ENCODE results near the gene SYT9.
"Not testable (repeated sequence)": the region's sequence is repeated elsewhere in the genome, so short reads cannot be mapped to it uniquely, and the experiment has no call there.

SYT9 gene

DNA sequence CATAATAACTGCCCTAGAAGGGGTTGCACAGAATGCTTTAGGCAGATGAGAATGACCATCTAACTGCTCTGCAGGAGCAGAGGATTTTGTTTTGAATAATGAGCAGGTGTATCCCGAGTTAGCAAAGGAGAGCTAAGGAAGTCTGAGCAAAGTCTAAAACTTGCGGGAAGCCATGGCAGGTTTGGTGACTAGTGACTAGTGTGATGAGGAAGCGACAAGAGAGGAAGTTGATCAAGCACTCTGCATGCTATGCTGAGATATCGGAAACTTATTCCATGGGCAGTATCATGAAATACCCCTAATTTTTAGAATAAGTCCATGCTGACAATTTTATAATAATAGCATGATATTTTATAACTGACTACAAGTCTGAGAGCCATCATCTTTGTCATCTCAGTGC, 246.5 kb downstream of the SYT9 start:
- DNase-seq (ENCODE audit: low read depth in 3 of 3, low spot score in 1 of 3) = no peak

- no peak for DNase-seq (ENCODE audit: low read depth in 3 of 3, low spot score in 1 of 3)
Measured at GRCh38 chr11:7499081-7499480, 247.4 kb downstream of the SYT9 start.

DNA sequence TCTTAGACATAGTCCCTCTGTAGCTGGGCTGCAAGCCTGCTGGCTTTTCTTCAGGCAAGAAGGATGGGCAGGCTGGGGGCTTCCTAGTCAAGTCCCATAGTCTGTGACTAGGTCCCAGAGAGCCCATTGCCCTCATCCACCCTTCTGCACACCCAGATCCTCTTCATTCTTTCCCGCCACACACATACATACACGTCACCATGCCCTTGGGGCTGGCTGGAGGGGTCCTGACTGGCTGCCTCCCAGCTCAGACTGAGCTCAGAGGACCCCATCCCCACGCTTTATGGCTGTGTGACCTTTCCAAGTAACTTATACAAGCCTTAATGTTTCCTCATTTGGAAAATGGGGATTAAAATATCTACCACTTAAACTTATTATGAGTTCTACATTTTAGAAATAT, 248.5 kb downstream of the SYT9 start:
- DNase-seq (ENCODE audit: low read depth in 3 of 3, low spot score in 1 of 3) = no peak

DNA sequence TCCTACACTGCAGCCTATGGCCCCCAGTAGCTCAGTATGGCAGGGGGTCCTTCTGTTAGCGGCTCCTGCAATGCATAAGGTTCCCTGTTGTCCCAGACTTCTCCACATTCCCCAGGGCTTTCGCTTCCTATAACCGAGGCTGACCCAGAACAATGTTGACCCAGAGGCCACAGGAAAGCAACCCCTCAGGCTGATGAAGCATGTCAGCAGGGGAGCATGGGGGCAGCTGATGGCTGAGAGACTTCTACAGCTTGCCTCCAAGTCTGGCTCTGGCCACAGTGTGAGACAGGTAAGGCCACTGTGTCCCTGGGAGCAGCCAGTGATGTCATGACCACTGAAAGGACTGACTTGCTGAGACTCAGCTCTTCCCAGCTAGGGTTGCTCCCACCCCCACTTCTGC, 249.5 kb downstream of the SYT9 start:
- DNase-seq (ENCODE audit: low read depth in 3 of 3, low spot score in 1 of 3) = no peak

DNA sequence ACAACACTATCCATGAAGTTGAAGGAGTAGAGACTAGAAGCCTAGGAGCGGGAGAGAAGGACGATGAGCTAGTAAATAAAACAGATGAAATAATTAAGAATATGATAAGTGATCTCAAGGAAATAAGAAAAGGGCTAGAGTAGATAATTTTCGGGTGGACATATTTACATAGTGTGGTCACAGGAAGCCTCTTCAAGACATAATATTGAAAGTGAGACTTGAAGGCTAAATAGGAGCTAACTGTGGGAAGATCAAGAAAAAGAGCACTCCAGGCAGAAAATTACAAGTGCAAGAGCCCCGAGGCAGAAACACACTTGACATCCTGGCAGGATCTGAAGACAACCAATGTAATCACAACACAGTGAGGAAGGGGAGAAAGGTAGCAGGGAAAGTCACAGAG, 250.2 kb downstream of the SYT9 start:
- DNase-seq (ENCODE audit: low read depth in 3 of 3, low spot score in 1 of 3) = no peak

- DNase-seq (ENCODE audit: low read depth in 3 of 3, low spot score in 1 of 3) = no peak
Measured at GRCh38 chr11:7506243-7506642, 254.5 kb downstream of the SYT9 start.

DNA sequence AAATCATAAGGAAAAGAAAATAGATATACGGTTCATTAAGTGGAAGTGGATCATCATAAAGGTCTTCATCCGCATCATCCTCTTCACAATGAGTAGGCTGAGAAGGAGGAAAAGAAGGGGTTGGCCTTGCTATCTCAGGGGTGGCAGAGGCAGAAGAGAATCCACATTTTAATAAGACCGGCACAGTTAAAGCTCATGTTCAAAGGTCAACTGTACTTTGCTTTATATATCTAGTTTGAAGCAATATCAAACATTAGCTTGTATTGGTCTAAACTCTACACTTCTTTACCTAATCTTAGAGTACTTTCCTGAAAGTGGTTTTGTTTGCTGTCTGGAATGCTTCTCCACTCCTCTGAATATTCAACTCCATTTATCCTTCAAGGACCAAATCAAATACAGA, 256.4 kb downstream of the SYT9 start:
- DNase-seq (ENCODE audit: low read depth in 3 of 3, low spot score in 1 of 3) = no peak

GRCh38 chr11:7509966-7510365, 258.3 kb downstream of the SYT9 start:
- no peak for DNase-seq (ENCODE audit: low read depth in 3 of 3, low spot score in 1 of 3)

GRCh38 chr11:7511401-7511800, 259.7 kb downstream of the SYT9 start:
- no peak for DNase-seq (ENCODE audit: low read depth in 3 of 3, low spot score in 1 of 3)

GRCh38 chr11:7512525-7513233, 261.0 kb downstream of the SYT9 start:
- no peak for DNase-seq (ENCODE audit: low read depth in 3 of 3, low spot score in 1 of 3)

DNA sequence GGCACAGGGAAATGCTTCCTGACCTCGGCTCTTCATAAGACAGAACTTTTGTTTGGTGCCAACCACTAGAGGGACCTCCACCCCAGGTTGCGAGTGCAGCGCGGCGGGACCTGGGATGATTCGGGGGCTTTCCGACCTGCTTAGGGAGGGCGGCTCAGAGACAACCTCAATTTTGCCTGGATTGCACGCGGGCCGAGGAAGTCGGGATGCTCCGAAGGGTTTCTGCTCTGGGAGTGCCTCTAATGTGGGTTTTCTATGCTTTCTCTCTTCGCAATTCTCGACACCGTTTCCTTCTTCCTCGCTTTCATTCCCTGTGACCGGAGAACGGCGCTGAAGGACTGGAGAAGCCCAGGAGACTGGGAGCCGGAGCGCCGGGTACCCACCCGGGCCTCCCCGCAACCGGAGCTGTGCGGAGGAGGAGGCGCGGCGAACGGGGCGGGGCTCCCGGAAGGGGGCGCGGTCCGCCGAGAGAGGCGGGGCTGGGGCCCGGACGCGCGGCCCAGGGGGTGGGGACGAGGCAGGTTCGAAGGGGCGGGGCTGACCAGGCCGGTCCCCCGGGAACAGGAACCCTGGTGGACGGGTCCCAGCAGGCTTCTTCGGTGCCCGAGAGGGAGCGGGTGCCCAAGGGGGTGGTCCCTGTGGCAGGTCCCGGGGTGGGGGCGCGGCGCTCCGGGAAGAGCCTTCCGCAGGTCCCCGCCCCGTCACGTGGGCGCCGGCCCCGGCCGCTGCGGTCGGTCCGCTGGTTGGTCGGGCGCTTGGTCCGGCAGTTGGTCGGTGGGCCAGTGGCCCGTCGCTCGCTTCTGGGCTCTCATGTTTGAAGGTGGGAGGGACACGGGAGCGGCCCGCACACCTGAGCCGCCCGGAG, 261.8 kb downstream of the SYT9 start, which contains the start of gene PPFIBP2:
Gene PPFIBP2, plus strand, starts transcription at position 766 of the 865 bp plus-strand sequence. CDS start 35,477 bp downstream, outside the sequence.
- DNase-seq (ENCODE audit: low read depth in 3 of 3, low spot score in 1 of 3) = peak; percentile 49 to 81 (median 69)

DNA sequence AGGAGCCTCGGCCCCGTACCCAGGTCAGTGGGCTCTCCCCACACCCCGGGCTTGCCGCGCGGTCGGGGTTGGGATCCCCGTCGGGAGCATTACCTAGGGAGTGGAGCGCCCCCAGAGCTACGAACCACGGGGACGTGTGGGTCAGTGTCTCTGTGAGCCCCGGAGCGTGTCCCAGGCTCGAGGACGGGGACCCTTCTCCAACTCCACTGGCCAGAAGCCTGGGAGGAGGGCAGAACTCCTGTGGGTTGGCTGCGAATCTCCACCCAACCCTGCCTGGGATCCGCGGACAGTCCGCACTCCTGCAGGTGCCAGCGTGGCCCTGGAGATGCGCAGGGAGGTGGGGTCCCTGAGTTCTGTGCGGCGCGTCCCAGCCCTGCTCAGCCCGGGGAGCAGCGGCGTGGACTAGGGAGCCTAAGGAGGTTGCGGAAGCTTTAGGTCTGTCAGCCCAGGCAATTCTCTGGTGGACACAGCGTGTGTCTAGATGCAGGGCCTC, 262.4 kb downstream of the SYT9 start:
- DNase-seq (ENCODE audit: low read depth in 3 of 3, low spot score in 1 of 3) = no peak

- DNase-seq (ENCODE audit: low read depth in 3 of 3, low spot score in 1 of 3) = no peak
Measured at GRCh38 chr11:7515447-7515886, 263.8 kb downstream of the SYT9 start.

DNA sequence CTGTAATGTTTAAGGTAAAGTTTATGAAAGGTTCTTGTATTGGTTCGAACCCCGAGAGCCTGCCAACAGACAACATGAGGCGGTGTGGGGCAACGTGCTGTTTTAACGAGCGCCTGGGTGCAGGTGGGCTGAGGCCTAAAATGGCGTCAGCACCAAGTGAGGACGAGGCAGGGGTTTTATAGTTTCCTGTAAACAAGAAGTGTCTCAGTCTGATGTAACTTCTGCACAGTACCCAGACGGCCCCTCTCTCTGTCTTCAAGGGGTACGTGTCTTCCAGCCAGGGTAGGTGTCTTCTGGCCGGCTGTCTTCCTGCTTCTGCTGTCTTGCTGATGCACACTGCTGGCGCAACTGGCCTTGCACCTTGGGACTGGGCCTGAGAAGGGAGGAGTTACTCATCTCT, 264.8 kb downstream of the SYT9 start:
- no peak for DNase-seq (ENCODE audit: low read depth in 3 of 3, low spot score in 1 of 3)

DNA sequence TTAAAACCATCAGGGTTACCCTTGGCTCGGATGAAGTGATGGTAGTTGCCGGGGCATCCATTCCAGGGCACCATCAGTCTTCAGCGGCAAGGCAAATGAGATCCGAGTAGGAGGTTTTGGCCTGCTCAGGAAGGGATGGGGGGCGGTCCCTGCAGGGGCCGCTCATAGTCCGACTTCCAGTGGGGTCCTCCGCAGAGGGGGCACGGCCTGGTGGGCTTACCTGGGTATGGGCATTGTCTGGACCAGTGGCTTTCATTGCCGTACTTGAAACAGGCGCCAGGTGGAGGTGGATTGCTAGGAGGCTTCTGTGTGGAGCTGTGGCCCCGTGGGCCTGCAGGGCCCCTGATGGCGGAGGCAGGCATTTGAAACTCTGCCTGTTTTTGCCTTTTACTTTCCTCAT, 266.0 kb downstream of the SYT9 start:
- not testable (repeated sequence) for DNase-seq (ENCODE audit: low read depth in 3 of 3, low spot score in 1 of 3)

Data from stimulated activated CD4-positive, alpha-beta T cell treated with anti-CD3 and anti-CD28 coated beads, TNF-alpha, amount 100 ng/mL, for 1 hour (primary cell).